NCI-H2081 treated with DMSO at 0.1 percent for 48 hours (cell line): ENCODE results near the gene MAN1A2.

Experiments used
- DNase-seq: peaks from one replicate; lab custom pipeline; 2025; lab: John Stamatoyannopoulos, UW

The MAN1A2 gene

DNA sequence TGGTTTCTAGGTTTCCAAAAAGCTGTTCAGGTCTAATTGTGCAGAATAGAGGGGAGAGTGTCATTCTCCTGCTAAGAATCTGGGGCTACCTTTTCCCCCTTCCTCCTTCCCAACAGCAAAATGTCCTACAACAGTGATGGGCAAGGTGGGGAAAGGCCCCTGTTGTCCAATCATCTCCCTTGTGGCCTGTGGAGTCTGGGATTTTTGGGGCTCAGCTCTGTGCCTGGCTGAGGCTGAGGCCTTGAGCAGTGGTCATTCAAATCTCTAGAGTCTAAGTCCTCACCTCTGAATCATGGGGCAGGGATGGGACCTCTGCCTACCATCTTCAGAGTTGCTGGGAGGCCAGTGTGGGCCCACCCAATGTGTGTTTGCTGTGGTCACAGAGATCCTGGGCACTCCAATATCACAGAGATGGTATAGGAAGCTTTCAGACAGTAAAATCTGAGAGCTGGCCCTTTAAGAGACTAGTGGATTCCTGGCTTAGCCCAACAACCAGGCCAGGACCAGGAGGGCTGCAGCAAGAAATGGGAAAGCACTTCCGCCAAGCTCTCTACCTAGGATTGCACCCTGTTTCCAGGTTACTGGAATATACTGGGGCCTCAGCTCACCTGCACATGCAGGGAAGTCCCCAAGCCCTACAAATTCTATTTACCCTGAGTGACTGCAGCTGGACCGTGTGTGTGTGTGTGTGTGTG, 210.1 kb downstream of the MAN1A2 start:
- DNase-seq, result no peak

GRCh38 chr1:117578466-117578865, 211.2 kb downstream of the MAN1A2 start:
- DNase-seq, result no peak
